ENCODE measurements around the gene STAU1. TPM values are rescaled to one million over a fixed set of nuclear protein-coding genes. Genes with fewer than 3 reads are reported as not detected.

The STAU1 gene
- total and polyA plus RNA-seq, 2 of the 13 experiments (the other 11 are each of a cell fraction or from before 2014, with no cell fraction given): 119 to 133 TPM

- TF ChIP-seq ZNF800 (CRISPR knock-in tag; IDR thresholded peaks at IDR 0.05): no peak
- no peak for TF ChIP-seq ZNF660 (CRISPR knock-in tag; IDR thresholded peaks at IDR 0.05; ENCODE audit: borderline replicate concordance, low read depth)
- peak; percentile 91 for TF ChIP-seq SMC3 (IDR thresholded peaks at IDR 0.05; ENCODE audit: low read length)
- no peak for TF ChIP-seq KDM5A (IDR thresholded peaks at IDR 0.05; ENCODE audit: borderline replicate concordance, low read length)
- no peak for TF ChIP-seq CBX1 (IDR thresholded peaks at IDR 0.05; ENCODE audit: low read depth)
- TF ChIP-seq SYNCRIP (IDR thresholded peaks at IDR 0.05; ENCODE audit: insufficient read depth, low read depth, low read length): no peak
- peak; percentile 63; the same call in 1 of the 2 replicates for TF ChIP-seq KMT2A (CRISPR knock-in tag; IDR thresholded peaks at IDR 0.05)
- no peak for TF ChIP-seq PTBP1 (IDR thresholded peaks at IDR 0.05; ENCODE audit: low read depth, low read length, poor library complexity, severe bottlenecking)
- TF ChIP-seq ZBTB44 (CRISPR knock-in tag; IDR thresholded peaks at IDR 0.05): no peak
- TF ChIP-seq NCOA2 (CRISPR knock-in tag; IDR thresholded peaks at IDR 0.05): peak; percentile 22; the same call in 1 of the 2 replicates
- TF ChIP-seq KDM3A (CRISPR knock-in tag; IDR thresholded peaks at IDR 0.05; ENCODE audit: low read depth): 0 out of 2 replicates have a peak, but pooled peaks have one; percentile 37
- TF ChIP-seq SOX6 (IDR thresholded peaks at IDR 0.05): no peak
- 0 out of 2 replicates have a peak, but pooled peaks have one; percentile 9 for TF ChIP-seq SOX6 (CRISPR knock-in tag; IDR thresholded peaks at IDR 0.05)
- TF ChIP-seq ZNF10 (CRISPR knock-in tag; IDR thresholded peaks at IDR 0.05; ENCODE audit: borderline replicate concordance, low read depth): no peak
- no peak for TF ChIP-seq CBX5 (CRISPR knock-in tag; IDR thresholded peaks at IDR 0.05; ENCODE audit: borderline replicate concordance)
- TF ChIP-seq CREM (IDR thresholded peaks at IDR 0.05): no peak
- TF ChIP-seq CREM (CRISPR knock-in tag; IDR thresholded peaks at IDR 0.05): no peak
- peak; percentile 39; the same call in 1 of the 2 replicates for TF ChIP-seq FOSL2 (CRISPR knock-in tag; IDR thresholded peaks at IDR 0.05)
- no peak for TF ChIP-seq ZNF253 (CRISPR knock-in tag; IDR thresholded peaks at IDR 0.05; ENCODE audit: borderline replicate concordance)
- TF ChIP-seq ZMYM4 (CRISPR knock-in tag; IDR thresholded peaks at IDR 0.05): peak; percentile 93
- TF ChIP-seq ZFP41 (CRISPR knock-in tag; IDR thresholded peaks at IDR 0.05; ENCODE audit: borderline replicate concordance): no peak
- no peak for TF ChIP-seq CAMTA2 (CRISPR knock-in tag; IDR thresholded peaks at IDR 0.05; ENCODE audit: borderline replicate concordance)
- peak; percentile 40; the same call in 1 of the 2 replicates for TF ChIP-seq THRA (CRISPR knock-in tag; IDR thresholded peaks at IDR 0.05; ENCODE audit: borderline replicate concordance)
- peak; percentile 49; the same call in 1 of the 2 replicates for TF ChIP-seq KAT8 (CRISPR knock-in tag; IDR thresholded peaks at IDR 0.05)
- TF ChIP-seq KLF16 (CRISPR knock-in tag; IDR thresholded peaks at IDR 0.05): peak in 1 of 2 experiments; percentile 72; a peak in 1 of 4 replicates
- no peak for TF ChIP-seq ARID3A (IDR thresholded peaks at IDR 0.05; ENCODE audit: low read depth, low read length)
Measured at GRCh38 chr20:49207076-49207475, 18.9 kb upstream of the STAU1 start (continued).
